ENCODE results near the gene NOX3. TPM values are rescaled to one million over a fixed set of nuclear protein-coding genes. Genes with fewer than 3 reads are reported as not detected.

NOX3 gene
- total RNA-seq, 2 experiments from 2014 or later: not detected

DNA sequence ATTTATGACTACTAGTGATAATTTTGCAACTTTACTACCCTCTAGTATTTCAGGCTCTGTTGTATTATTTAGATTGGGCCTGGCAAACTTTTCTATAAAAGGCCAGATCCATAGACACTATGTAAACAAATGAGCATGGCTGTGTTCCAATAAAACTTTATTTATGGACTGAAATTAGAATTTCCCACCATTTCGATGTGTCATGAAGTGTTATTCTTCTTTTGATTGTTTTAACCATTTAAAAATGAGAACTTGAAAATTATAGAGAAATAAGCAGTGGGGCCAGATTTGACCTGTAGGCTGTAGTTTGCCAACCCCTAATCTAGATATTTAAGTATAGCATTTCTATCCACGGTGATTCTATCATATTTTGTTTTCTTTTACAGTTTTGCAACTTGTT lies 79.8 kb downstream of the NOX3 start:
- ATAC-seq (no peak), DNase-seq (no peak)
- H3K4me3 Mint-ChIP-seq: no peak overlapping the region
- intact Hi-C loops (cut with micrococcal nuclease): no loop called here
- no peaks in the 10 kb centered on the region for H3K36me3 Mint-ChIP-seq (ENCODE audit: low read depth)
- ChIA-PET CTCF (no interaction called here), POLR2A (no interaction called here)
- TF ChIP-seq, protein P1, sequence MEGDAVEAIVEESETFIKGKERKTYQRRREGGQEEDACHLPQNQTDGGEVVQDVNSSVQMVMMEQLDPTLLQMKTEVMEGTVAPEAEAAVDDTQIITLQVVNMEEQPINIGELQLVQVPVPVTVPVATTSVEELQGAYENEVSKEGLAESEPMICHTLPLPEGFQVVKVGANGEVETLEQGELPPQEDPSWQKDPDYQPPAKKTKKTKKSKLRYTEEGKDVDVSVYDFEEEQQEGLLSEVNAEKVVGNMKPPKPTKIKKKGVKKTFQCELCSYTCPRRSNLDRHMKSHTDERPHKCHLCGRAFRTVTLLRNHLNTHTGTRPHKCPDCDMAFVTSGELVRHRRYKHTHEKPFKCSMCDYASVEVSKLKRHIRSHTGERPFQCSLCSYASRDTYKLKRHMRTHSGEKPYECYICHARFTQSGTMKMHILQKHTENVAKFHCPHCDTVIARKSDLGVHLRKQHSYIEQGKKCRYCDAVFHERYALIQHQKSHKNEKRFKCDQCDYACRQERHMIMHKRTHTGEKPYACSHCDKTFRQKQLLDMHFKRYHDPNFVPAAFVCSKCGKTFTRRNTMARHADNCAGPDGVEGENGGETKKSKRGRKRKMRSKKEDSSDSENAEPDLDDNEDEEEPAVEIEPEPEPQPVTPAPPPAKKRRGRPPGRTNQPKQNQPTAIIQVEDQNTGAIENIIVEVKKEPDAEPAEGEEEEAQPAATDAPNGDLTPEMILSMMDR (IDR thresholded peaks at IDR 0.05): no peak
- H3K27me3 Mint-ChIP-seq: peaks cover 4% of the 10 kb centered on the region
- H3K9me3 Mint-ChIP-seq: no peaks in the 10 kb centered on the region
- H3K27ac Mint-ChIP-seq: no peak overlapping the region
- H3K4me1 Mint-ChIP-seq (ENCODE audit: low read depth): peaks cover 3% of the 10 kb centered on the region

DNA sequence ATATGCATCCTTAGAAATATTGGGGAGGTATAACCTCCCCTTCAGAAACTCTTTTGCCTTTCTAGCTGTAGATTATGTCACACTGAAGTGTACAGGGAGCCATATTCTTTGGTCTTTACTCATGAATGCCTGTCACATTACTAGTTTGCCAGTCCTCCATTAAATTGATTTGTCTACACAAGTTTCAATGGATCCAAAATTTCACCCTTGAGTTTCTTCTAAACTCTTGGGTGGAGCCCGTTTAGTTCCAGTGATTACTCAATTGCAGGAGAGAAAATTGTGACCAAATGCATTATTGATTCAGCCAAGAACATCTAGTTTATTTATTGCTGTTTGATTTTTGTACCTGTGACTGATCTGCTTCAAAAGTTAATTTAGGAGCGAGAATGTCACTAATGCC lies 81.0 kb downstream of the NOX3 start:
- Mint-ChIP-seq H3K27ac (no peak overlapping the region), H3K9me3 (no peaks in the 10 kb centered on the region), H3K36me3 (ENCODE audit: low read depth) (no peaks in the 10 kb centered on the region), H3K4me1 (ENCODE audit: low read depth) (peaks cover 3% of the 10 kb centered on the region), H3K4me3 (no peak overlapping the region), H3K27me3 (peaks cover 4% of the 10 kb centered on the region)
- TF ChIP-seq, protein P1 (IDR thresholded peaks at IDR 0.05): no peak
- ChIA-PET POLR2A (no interaction called here), CTCF (no interaction called here)
- ATAC-seq: no peak
- DNase-seq: no peak
- intact Hi-C loops (cut with micrococcal nuclease): no loop called here

DNA sequence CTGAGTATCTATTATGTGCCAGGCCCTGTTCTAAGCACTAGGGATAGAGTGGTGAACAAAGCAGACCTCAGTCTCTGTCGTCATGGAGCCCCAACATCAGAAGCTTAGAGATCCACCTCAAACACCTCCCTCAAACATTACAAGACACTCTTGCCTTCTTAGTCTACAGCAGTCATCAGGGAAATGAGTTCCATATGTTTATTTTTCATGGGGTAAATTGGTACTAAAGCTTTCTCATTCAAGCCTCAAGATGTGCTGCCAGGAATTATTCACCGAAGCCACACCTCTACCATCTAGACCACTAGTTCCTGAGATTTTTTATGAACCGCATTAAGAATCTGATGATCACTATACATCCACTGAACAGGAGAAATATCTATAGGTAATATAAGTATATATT lies 82.4 kb downstream of the NOX3 start:
- Mint-ChIP-seq H3K27me3 (peaks cover 4% of the 10 kb centered on the region), H3K9me3 (no peaks in the 10 kb centered on the region), H3K27ac (no peak overlapping the region), H3K36me3 (ENCODE audit: low read depth) (no peaks in the 10 kb centered on the region), H3K4me1 (ENCODE audit: low read depth) (no peaks in the 10 kb centered on the region), H3K4me3 (no peak overlapping the region)
- TF ChIP-seq, protein P1 (IDR thresholded peaks at IDR 0.05): no peak
- intact Hi-C loops (cut with micrococcal nuclease): no loop called here
- ChIA-PET CTCF (interaction anchor here (0.9 kb wide), 1 partner anchor 30 kb away, joined by 3 read pairs; no protein-coding TSS in a partner anchor), POLR2A (no interaction called here)
- no peak for DNase-seq
- no peak for ATAC-seq

DNA sequence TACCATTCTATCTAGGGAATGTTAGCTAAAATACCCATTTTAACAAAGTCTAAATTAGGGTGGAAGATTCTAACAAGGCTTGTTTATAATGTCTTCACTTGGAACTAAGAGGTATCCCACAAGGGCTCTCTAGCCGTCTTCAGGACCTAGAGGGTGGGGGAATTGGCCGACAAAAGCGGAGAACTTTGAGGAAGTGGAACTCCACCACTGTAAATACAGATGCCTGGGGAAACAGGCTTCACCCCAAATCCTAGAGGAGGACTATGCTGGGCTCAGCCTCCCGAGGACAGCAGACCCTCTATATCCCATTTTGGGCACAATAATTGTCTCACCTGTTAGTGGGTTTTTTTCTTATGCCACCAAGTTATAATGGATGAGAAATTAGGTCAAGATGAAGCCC lies 83.4 kb downstream of the NOX3 start:
- POLR2A ChIA-PET: no interaction called here
- TF ChIP-seq, protein P1 (IDR thresholded peaks at IDR 0.05): no peak
- H3K9me3 Mint-ChIP-seq: no peaks in the 10 kb centered on the region
- no peak overlapping the region for H3K27ac Mint-ChIP-seq
- H3K36me3 Mint-ChIP-seq (ENCODE audit: low read depth): no peaks in the 10 kb centered on the region
- no peak overlapping the region for H3K4me3 Mint-ChIP-seq
- CTCF ChIA-PET: no interaction called here
- no peak for DNase-seq
- intact Hi-C loops (cut with micrococcal nuclease): no loop called here
- peaks cover 4% of the 10 kb centered on the region for H3K27me3 Mint-ChIP-seq
- H3K4me1 Mint-ChIP-seq (ENCODE audit: low read depth): no peaks in the 10 kb centered on the region
- no peak for ATAC-seq

DNA sequence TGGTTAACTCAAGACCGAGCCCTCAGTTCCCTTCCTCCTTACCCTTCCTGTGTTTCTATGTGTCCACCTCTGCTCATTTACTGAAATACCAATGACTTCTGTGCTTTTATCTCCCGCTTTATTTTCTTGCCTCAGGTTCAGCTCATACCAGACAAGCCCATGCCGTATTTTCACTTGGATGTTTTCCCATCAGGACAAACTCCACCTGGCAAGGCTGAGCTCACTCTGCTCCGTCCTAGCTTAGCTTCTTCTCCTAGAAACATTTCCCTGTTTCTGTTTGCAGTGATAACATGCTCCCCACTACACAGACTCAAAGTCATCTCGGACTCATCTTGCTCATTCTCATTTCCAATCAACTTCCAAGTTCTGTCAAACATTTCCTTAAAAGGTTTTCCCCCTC lies 84.4 kb downstream of the NOX3 start:
- no peak for ATAC-seq
- peaks cover 4% of the 10 kb centered on the region for H3K27me3 Mint-ChIP-seq
- DNase-seq: no peak
- H3K27ac Mint-ChIP-seq: no peak overlapping the region
- intact Hi-C loops (cut with micrococcal nuclease): no loop called here
- CTCF ChIA-PET: no interaction called here
- POLR2A ChIA-PET: no interaction called here
- H3K4me3 Mint-ChIP-seq: no peak overlapping the region
- TF ChIP-seq, protein P1 (IDR thresholded peaks at IDR 0.05): no peak
- H3K9me3 Mint-ChIP-seq: no peaks in the 10 kb centered on the region
- H3K36me3 Mint-ChIP-seq (ENCODE audit: low read depth): no peaks in the 10 kb centered on the region
- H3K4me1 Mint-ChIP-seq (ENCODE audit: low read depth): no peaks in the 10 kb centered on the region

Data from activated CD8-positive, alpha-beta T cell treated with anti-CD3 and anti-CD28 coated beads for 36 hours (primary cell).